GM12801 (cell line): ENCODE results near the gene NUDT14.

ENCODE experiments used
- TF ChIP-seq, protein P1 (sequence below): IDR thresholded peaks from one replicate; pipeline ENCODE4 v1.5.1; 2011; ENCODE audit warnings: control low read depth; ENCODE audit not compliant: insufficient read length; ENCODE audit errors: extremely low read depth

The NUDT14 gene

GRCh38 chr14:105158794-105159193 is 22.3 kb downstream of the NUDT14 start:
- TF ChIP-seq, protein P1, sequence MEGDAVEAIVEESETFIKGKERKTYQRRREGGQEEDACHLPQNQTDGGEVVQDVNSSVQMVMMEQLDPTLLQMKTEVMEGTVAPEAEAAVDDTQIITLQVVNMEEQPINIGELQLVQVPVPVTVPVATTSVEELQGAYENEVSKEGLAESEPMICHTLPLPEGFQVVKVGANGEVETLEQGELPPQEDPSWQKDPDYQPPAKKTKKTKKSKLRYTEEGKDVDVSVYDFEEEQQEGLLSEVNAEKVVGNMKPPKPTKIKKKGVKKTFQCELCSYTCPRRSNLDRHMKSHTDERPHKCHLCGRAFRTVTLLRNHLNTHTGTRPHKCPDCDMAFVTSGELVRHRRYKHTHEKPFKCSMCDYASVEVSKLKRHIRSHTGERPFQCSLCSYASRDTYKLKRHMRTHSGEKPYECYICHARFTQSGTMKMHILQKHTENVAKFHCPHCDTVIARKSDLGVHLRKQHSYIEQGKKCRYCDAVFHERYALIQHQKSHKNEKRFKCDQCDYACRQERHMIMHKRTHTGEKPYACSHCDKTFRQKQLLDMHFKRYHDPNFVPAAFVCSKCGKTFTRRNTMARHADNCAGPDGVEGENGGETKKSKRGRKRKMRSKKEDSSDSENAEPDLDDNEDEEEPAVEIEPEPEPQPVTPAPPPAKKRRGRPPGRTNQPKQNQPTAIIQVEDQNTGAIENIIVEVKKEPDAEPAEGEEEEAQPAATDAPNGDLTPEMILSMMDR: no peak

GRCh38 chr14:105157872-105158271 is 23.2 kb downstream of the NUDT14 start:
- TF ChIP-seq, protein P1: no peak

GRCh38 chr14:105156414-105157375 is 24.4 kb downstream of the NUDT14 start:
- TF ChIP-seq, protein P1: no peak

DNA sequence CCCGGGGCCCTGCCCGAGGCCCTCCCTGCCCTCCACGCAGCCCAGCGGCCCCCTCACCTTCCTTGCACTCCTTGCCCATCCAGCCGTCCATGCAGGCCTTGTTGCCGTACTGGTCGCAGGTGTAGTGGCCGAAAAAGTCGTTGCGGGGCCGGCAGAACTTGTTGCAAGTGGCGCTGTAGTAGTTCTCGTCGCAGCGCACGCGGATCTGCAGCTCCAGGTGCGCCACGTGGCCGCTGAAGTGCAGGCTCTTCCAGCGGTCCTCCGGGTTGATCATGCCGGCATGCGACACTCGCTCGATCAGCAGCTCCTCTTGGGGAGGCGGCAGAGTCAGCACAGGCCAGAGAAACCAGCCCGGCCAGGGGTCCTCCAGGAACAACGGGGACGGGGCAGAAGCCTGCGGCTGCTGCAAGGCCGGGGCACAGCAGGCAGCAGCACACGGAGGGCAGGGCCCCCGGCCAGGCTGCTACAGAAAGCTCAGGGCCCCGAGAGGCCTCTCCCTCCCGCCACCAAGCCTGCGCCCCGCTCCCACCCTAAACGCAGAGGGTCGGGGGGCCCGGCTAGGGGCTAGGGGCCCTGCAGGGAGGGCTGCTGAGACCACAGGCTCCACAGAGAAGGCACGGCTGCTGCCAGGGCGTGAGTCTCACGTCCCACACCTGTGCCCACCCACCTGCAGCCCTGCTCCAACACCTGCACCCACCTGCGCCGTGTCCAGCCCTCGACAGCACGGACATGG is 25.3 kb downstream of the NUDT14 start:
- TF ChIP-seq, protein P1: no peak

- TF ChIP-seq, protein P1: no peak
These were observed 26.0 kb downstream of the NUDT14 start for GRCh38 chr14:105155071-105155651.

GRCh38 chr14:105154476-105154871 is 26.6 kb downstream of the NUDT14 start:
- TF ChIP-seq, protein P1: no peak
